Omental fat pad (tissue), 4 donors: ENCODE measurements around the gene PHF12. TPM values are rescaled to one million over a fixed set of nuclear protein-coding genes. Genes with fewer than 3 reads are reported as not detected.

Experiments
- ATAC-seq: fragments of 150-250 bp; one replicate; pipeline ENCODE4 v1.9.1; 2016; ENCODE audit warnings: mild to moderate bottlenecking, moderate library complexity; ENCODE audit not compliant: low FRiP score
- DNase-seq: peaks from one replicate; pipeline ENCODE4 v3.0.0-alpha.2; 2019; ENCODE audit warnings: low spot score
- total RNA-seq, 4 donors: library from RNA; depleted of rRNA; stranded (reverse); fragments of >200 nt; gene quantifications; one replicate each; pipeline ENCODE4 v1.1.0, GENCODE V29; 2016
- TF ChIP-seq, protein P1 (sequence below), 3 donors: fragments of 450-650 bp; IDR thresholded peaks; one replicate each; pipeline ENCODE4 v1.5.1; 2016 to 2017; ENCODE audit warnings: antibody characterized with exemption in 3 of 3, mild to moderate bottlenecking in 3 of 3, moderate library complexity in 2 of 3

The PHF12 gene
- total RNA-seq, 4 donors from 2014 or later = 15.6 to 47.1 (median 27.6) TPM

DNA sequence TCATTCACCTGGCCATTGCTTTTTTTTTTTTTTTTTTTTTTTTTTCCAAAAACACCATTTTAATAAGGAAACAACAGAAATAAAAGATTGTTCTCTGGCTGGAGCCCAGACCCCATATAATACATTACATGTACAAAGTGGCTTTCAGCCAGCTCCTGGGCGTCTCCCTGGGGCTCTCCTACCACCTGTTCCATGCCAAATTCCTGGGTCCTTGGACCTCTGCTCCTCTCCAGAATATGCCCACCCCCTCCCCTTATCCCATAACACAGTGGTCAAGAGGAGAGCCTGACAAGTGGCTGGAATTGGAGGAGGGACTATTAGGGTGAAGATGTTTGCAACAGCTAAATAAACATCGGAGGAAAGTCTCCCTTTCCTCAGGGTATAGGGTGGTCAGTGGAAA, 3.6 kb upstream of the PHF12 start:
- TF ChIP-seq, protein P1, sequence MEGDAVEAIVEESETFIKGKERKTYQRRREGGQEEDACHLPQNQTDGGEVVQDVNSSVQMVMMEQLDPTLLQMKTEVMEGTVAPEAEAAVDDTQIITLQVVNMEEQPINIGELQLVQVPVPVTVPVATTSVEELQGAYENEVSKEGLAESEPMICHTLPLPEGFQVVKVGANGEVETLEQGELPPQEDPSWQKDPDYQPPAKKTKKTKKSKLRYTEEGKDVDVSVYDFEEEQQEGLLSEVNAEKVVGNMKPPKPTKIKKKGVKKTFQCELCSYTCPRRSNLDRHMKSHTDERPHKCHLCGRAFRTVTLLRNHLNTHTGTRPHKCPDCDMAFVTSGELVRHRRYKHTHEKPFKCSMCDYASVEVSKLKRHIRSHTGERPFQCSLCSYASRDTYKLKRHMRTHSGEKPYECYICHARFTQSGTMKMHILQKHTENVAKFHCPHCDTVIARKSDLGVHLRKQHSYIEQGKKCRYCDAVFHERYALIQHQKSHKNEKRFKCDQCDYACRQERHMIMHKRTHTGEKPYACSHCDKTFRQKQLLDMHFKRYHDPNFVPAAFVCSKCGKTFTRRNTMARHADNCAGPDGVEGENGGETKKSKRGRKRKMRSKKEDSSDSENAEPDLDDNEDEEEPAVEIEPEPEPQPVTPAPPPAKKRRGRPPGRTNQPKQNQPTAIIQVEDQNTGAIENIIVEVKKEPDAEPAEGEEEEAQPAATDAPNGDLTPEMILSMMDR (IDR thresholded peaks at IDR 0.05) = no peak
- ATAC-seq = no peak
- DNase-seq = no peak

DNA sequence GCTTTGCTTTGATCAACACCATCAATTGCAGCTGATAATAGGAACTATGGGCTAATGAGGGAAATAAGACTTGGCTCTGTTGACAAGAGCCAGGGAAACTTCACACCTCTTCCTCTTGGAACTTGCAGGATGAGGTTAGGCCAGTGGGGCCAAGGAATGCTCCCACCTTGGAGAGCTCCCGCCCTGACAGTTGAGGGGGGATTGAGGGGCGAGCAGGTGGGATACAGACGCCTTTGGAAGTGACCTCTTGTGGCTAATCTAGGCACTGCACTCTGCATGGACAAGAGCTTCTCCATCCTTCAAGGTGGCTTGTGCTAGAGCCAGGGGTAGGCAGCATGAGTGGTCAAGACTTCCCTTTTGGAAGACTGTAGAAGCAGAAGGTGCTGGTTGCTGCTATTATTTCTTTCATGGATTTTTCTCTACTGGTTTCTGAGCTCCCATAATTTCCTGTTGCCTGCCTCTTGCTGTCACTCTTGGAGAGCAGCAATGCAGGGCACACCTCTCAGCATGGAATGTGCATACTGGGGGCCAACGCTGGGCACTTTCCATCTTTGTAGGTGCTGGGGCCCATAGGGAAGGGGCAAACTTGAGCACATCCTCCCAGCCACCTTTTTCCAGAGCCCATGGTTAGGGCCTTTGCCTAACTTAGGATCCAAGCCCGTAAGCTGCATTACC, 2.3 kb upstream of the PHF12 start:
- no peak for DNase-seq
- ATAC-seq = no peak
- TF ChIP-seq, protein P1 (IDR thresholded peaks at IDR 0.05) = peak in 1 of 3 donors; percentile 45

DNA sequence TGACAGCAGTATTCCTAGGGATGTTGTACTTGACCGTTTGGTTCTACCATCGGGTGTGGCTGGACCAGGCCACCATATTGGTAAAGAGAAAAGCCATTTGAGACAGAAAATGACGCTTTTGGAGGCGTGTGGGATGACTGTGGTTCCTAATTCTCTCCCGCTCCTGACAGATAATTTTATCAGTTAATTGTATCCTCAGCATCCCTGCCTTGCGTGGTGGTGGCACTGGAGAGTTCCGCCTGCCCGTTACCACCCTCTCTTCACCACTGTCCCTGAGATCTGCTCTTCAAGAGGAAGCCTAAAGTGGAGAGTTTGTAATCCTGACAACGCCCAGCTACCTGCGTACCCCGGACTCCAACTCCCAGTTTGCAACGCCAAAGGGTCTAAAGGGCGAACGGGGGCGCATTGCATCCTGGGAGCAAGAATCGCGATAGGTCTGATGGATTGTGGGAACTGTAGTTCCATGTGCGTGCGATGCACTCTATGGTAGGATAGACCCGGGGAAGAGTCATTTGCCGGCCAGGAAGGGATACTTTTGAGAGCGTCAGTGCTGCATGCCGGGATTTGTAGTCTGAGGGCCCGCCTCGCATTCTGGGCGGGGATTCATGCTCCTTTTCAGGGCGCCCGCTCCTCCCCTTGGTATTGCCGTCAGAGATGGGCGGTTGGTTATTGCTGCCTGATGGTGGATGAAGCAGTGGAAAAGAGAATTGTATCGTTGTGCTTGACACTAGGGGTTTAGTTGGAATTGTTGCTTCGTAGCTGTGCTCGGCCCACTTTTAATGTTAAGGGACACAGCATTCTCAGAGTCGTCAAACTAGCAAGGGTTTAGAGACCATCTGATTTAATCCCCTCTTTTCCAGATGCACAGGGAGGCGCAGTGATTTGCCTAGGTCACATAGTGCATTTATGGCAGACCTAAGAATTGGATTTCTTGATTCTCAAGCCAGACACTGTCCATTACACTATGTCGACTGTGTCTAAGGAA, 965 bp upstream of the PHF12 start:
- ATAC-seq (peak; percentile 86), DNase-seq (peak; percentile 89)
- TF ChIP-seq, protein P1 (IDR thresholded peaks at IDR 0.05) = no peak

DNA sequence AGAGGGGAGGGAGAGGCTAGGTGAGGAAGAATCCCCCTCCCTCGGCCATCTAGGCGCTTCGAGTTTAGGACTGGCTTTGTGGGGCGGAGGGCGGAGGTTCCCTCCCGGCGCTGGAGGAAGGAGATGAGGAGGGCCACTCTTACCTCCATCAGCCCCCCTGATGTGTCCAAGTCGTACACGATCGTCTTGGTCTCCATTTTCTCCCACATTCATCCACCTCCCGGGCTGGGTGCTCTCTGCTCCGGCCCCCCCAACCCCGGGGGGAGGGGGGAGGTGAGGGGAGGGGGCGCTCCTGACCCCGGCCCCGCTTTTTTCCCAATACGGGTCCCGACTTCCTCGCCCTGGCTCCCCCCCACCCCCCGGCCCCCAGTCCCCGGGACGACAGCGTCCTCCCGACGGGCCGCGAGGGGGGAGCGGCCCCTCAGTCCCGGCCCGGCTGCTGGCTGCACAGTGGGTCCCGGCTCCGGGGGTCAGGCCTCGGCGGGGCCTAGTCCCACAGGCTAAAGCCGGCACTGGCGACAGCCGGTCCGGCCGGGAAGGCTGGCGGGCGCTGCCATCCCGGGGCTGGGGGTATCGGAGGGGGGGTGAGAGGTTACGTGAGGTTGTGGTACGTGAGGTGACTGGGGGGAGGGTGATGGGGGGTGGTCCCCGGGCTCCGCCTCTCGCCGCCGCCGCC, 428 bp downstream of the PHF12 start:
- DNase-seq = no peak
- TF ChIP-seq, protein P1 (IDR thresholded peaks at IDR 0.05) = no peak
- no peak for ATAC-seq

DNA sequence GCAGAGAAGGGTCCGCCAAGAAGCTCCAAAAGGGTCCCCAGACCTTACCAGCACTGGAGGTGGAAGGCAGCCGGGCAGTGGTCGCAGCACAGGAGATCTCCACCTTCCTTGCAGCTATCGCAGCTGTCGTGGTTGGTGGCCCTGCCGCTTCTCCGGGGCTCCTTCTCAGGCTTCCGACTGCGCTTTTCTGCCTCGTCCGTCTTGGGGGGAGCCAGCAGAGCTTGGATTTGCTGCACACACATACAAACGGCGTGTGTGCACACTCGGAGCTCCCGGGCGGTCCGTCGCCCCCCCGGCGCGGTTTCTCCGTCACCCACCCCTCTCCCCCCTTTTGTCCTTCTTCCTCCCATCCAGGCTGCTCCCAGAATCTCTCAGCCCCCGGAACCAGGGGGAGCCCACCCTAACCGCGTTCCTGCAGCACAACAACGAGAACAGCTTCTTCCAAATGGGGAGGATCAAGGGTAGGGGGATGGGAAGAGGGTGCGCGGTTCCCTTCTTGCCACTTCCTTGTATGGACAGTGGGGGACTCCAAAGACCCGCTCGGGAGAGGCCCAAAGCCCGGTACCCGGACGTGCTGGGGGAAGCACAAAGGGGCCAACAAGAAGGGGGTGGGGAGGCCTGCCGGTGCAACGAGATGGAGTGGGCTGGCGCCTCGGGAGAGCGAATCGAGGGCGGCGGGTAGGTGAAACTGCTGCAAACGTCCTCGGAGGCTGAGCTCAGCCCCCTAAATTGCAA, 1.1 kb downstream of the PHF12 start:
- no peak for ATAC-seq
- TF ChIP-seq, protein P1 (IDR thresholded peaks at IDR 0.05) = no peak
- DNase-seq = no peak
